ENCODE data around the gene PIK3C3.

GRCh38 chr18:42039396-42039795 lies 84.4 kb downstream of the PIK3C3 start:
- no peak for TF ChIP-seq CTCF (IDR thresholded peaks at IDR 0.05)
- no peak for TF ChIP-seq RFX5 (IDR thresholded peaks at IDR 0.05; ENCODE audit: low read length)
- no peak for TF ChIP-seq PBX3 (IDR thresholded peaks at IDR 0.05)
- no peak for TF ChIP-seq TAF1 (IDR thresholded peaks at IDR 0.05; ENCODE audit: borderline replicate concordance, low read depth, low read length)
- TF ChIP-seq ELF1 (IDR thresholded peaks at IDR 0.05): no peak
- TF ChIP-seq ZBTB33 (IDR thresholded peaks at IDR 0.05; ENCODE audit: borderline replicate concordance, low read depth): no peak
- no peak for TF ChIP-seq JUND (IDR thresholded peaks at IDR 0.05)
- TF ChIP-seq REST (IDR thresholded peaks at IDR 0.05; ENCODE audit: low read depth, low read length): no peak
- no peak for TF ChIP-seq TCF12 (IDR thresholded peaks at IDR 0.05)
- no peak for TF ChIP-seq YY1 (IDR thresholded peaks at IDR 0.05; ENCODE audit: low read depth)
- no peak for TF ChIP-seq MAX (IDR thresholded peaks at IDR 0.05; ENCODE audit: low read depth)
- no peak for TF ChIP-seq FOSL2 (IDR thresholded peaks at IDR 0.05; ENCODE audit: borderline replicate concordance, low read depth)

All from SK-N-SH (cell line).